Measurements from ENCODE around the gene DENND6B.

DENND6B gene

GRCh38 chr22:50314455-50315288, 12.1 kb downstream of the DENND6B start:
- peak; percentile 58 for DNase-seq

GRCh38 chr22:50314081-50314454, 12.7 kb downstream of the DENND6B start:
- DNase-seq = no peak

GRCh38 chr22:50313600-50313999, 13.2 kb downstream of the DENND6B start:
- DNase-seq = no peak

DNA sequence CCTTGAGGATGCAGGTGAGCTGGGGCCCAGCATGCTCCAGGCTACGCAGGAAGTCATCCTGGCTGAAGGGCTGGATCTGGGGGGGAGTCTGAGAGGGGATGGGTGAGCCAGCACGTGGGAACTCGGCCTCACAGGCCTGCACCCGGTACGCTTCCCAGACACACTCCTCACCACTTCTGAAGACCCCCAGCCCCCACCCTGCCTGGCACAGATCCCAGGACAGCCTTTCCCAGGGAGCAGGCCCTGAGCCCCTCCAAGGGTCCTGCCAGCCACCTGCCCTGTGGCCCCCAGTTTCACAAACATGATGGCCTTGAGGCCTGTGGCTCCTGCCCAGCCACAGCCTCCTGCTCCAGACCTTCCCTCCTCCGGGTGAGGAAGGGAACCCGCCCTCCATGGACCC, 13.8 kb downstream of the DENND6B start:
- DNase-seq = no peak

DNA sequence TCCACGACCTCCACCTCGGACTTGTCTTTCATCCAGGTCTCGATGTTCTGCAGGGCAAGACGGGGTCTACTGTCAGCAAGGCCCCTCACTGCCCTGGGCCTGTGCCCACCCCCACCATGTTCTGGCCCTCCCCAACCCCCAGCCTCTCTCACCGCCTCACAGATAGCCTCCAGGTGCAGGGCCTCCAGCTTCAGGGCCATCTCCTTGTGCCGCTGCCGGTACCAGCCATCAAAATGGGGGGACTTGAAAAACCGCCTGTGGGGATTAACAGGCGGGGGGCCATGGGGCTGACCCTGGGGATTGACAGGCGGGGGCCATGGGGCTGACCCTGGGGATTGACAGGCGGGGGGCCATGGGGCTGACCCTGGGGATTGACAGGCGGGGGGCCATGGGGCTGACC, 14.4 kb downstream of the DENND6B start:
- no peak for DNase-seq

GRCh38 chr22:50311606-50312351, 15.0 kb downstream of the DENND6B start:
- no peak for DNase-seq

DNA sequence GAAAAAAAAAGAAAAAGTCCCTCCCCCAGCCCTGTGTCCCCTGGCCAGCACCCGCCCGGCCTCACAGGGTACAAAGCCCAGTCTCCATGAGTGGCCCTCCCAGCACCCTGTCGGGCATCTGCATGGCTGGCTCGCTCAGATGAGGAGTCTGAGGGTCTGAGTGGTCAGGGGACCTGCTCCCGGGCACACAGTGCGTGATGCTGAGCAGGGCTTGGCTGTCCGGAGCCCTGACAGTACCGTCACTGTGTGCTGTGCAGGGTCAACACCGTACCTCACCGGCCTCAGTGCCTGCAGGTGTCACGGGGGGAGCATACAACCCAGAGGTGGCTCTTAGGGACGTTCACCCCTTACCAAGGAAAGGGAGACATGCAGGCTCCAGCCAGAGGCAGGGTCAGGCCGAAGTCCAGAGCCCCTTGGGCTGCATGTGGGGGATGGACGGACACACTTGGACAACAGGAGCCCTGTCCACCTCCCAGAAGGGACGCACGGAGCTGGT, 15.8 kb downstream of the DENND6B start:
- no peak for DNase-seq

- DNase-seq = peak; percentile 48
Observed at GRCh38 chr22:50310031-50310722, 16.6 kb downstream of the DENND6B start.

- no peak for DNase-seq
Observed at GRCh38 chr22:50309601-50309991, 17.2 kb downstream of the DENND6B start.

DNA sequence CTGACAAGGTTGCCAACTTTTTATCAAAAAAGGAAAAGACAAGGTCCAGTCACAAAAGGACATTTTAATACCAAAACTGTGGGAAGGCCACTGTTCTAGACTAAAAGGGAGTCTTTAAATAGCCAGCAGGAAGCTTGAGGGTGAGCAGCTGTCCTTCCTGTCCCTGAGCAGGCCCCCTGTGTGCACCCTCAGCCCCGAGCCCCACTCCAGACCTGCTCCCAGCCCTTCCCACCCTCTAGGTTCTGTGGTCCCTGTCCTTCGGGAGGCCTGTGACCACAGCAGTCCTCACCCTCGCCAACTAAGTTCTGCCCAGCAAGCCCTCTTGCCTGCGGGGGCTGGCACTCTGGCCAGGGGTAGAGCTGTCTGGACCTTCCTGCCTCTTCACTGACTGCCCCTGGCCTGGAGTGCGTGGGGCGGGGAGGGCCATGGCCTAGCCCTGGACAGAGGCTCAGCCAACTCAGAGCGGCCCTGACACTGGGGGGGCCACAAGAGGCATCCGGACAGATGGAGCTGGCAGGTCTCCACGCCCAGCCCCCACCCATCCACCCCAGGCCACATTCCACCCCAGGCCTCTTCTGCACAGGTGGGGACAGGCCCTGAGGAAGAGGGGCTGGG, 17.7 kb downstream of the DENND6B start:
- no peak for DNase-seq

DNA sequence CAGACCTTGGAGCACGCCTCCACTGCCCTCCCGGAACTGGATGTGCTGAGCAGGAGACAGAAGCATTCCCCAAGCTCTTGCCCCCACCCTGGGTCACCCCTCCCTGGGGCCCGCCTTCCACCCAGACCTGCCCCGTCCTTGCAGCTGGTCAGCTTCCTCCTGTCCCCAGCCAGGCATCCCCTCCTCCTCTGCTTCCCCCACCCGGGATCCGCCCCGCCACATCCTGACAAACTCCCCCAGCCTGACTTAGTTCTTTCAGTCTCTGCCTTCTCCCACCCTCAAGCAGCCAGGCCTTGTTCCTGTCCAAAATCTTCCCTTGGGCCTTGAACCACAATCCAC, 18.2 kb downstream of the DENND6B start:
- DNase-seq = no peak

DNA sequence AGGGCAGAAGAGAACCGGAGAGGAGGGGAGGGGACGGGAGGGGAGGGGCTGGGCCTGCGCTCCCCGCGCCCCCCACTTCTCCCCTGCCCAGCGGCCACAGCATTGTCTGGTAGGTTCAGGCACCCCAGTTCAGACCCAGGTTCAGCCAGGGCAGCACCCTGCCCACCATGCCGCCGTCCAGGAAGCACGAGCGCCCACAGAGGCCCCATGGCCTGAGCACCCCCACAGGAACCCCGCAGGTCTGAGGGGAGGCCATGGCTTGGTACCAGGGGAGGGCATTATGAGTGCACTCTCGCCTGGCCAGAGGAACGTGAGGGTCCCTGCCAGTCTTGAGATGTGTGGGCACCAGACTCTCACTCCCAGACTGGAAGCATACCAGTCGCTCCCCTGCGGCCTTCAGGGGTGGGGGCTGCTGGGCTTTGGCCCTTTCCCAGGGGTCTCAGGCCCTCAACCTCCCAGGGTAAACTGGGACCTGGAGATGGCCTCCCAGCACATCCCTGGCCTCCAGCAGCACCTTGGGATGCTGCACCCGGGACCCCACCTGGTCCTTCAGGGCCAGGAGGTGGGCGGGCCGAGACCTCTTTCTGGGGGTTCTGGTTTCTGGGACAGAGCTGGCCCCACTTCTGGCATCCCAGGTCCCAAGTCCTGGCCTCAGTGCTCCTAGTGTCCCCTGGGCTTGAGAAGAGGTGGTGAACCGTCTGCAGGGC, 18.8 kb downstream of the DENND6B start:
- no peak for DNase-seq

DNA sequence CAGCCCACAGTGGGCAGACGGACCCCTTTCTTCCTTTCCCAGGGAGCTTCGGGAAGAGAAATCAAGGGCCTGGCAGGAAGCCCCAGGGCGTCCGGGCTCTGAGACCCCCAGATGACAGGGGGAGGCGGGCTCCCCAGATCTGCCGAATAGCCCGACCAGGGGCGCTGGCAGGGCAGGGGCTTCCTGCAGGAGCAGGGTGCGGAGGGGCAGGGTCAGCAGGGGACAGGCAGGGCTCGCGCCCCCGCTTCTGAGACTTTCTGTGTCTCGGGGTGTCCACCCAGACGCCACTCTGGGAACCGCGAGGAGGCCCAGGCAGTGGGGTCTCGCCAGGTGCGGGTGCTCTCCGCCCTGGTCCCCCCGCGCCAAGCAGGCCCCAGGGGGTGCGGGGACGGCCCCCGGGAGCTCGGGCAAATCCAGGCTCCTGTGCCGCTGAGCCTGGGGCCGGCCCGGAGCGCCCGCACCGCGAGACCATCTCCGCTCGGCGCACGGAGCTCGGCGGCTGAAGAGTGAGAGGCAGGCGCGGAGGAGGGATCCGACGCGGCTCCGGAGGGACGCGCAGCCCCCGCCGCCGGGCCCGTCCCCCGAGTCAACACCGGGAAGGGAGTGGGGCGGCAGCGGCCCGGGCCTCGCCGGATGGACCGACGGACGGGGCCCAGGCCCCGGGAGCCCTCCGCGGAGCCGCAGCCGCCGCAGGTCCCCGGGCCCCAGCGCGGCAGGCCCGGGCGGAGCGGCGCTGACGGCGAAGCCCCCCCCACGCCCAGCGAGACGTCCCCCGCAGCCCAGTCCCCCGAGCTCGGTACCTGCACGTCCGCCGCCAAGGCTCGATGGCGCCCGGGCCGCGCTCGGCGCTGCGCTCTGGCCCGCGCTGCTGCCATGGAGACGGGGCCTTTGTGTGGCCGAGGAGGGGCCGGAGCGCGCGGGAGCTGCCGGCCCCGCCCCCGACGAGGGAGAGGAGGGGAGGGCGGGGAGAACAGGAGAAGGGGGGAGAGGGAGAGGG, 19.8 kb downstream of the DENND6B start, which contains the start of gene PLXNB2:
TSS of gene PLXNB2 (minus strand) at position 894 of the 997 bp plus-strand sequence. CDS start 17,062 bp downstream, outside the sequence.
- DNase-seq = peak; percentile 65

GRCh38 chr22:50305923-50306566, 20.8 kb downstream of the DENND6B start:
- DNase-seq = peak; percentile 77

DNA sequence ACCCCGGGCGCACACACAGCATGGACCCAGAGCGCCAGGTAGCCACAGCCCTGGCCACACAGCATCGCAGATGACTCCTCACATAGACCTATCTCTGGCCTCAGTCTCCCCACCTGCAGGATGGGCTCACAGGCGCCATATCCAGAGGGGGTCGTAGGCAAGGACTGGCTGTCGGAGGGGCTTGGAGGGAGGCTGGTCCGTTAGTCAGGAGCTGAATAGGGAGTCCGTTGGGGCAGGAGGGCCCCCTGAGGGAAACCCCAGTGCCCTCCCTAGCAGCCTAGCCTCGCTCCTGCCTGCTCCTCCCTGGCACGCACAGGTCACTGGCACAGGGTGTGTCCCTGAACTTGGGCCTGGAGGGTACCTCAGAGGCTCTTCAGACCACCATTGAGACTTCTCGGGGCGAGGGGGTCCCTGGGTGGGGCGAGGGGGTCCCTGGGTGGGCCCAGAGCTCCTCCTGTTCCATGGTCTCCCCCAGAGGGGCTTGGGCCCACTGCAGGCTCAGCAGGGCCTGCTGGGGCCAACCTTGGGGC, 21.4 kb downstream of the DENND6B start:
- DNase-seq = no peak

- DNase-seq = no peak
Observed at GRCh38 chr22:50304528-50305392, 22.1 kb downstream of the DENND6B start.

DNA sequence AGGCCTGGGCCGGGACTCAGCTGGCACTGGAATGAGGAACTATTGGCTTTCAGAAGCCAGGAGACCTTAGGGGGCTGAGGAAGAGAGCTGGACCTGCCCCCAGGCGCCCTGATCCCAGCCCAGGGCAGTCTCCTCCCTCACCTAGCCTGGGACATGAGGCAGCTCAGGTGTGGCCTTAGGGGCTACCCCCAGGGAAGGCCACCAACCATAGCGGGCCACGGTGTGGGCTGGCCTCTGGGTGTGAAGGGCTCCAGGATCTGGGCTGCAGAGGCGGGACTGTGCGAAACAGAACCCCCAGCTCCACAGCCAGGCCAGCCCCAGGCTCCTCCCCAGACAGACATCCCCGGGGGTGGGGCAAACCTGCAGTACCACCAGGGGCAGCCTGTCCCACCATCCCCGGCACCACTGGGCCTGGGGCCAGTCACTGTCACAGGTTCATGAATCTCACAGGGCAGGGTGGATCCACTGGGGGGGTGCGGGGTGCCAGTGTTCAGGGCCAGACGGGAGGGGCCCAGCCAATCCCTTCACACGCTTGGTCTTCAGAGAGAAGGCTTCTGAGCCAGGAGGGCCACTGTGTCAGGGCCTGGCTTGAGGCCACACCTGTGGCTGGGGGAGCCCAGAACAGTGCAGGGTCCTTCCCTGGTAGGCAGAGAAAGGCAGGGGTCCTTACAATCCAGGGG, 22.8 kb downstream of the DENND6B start:
- DNase-seq = no peak

GRCh38 chr22:50303515-50303847, 23.3 kb downstream of the DENND6B start:
- no peak for DNase-seq

- DNase-seq = no peak
Observed at GRCh38 chr22:50302564-50302963, 24.2 kb downstream of the DENND6B start.
